Activated CD8-positive, alpha-beta memory T cell treated with anti-CD3 and anti-CD28 coated beads, Interleukin-2, amount 50 U/mL, for 48 hours (primary cell): ENCODE measurements around the gene MTMR3.
"Not testable (repeated sequence)": the region's sequence is repeated elsewhere in the genome, so short reads cannot be mapped to it uniquely, and the experiment has no call there.

Source experiments
- DNase-seq: peaks from one replicate; pipeline ENCODE4 v3.0.0-alpha.2; 2020

Gene MTMR3

GRCh38 chr22:29972121-29972520, 89.1 kb downstream of the MTMR3 start:
- DNase-seq: no peak

- no peak for DNase-seq
These were observed 90.3 kb downstream of the MTMR3 start for GRCh38 chr22:29973269-29973668.

- not testable (repeated sequence) for DNase-seq
These were observed 90.7 kb downstream of the MTMR3 start for GRCh38 chr22:29973680-29974079.

GRCh38 chr22:29975494-29975893, 92.5 kb downstream of the MTMR3 start:
- DNase-seq: no peak

- DNase-seq: no peak
These were observed 94.1 kb downstream of the MTMR3 start for GRCh38 chr22:29977107-29977506.

- DNase-seq: no peak
These were observed 96.9 kb downstream of the MTMR3 start for GRCh38 chr22:29979777-29980321.

- no peak for DNase-seq
These were observed 100.4 kb downstream of the MTMR3 start for GRCh38 chr22:29983296-29983917.

GRCh38 chr22:29985912-29986311, 102.9 kb downstream of the MTMR3 start:
- no peak for DNase-seq

- DNase-seq: no peak
These were observed 104.2 kb downstream of the MTMR3 start for GRCh38 chr22:29987137-29987536.

- no peak for DNase-seq
These were observed 105.7 kb downstream of the MTMR3 start for GRCh38 chr22:29988719-29989118.

GRCh38 chr22:29989446-29989845, 106.5 kb downstream of the MTMR3 start:
- no peak for DNase-seq

GRCh38 chr22:29992341-29993275, 109.6 kb downstream of the MTMR3 start:
- no peak for DNase-seq

GRCh38 chr22:29994027-29994715, 111.2 kb downstream of the MTMR3 start:
- DNase-seq: no peak

- DNase-seq: no peak
These were observed 112.0 kb downstream of the MTMR3 start for GRCh38 chr22:29994943-29995342.

GRCh38 chr22:29997107-29997506, 114.1 kb downstream of the MTMR3 start:
- no peak for DNase-seq

GRCh38 chr22:29997516-29997915, 114.5 kb downstream of the MTMR3 start:
- no peak for DNase-seq

GRCh38 chr22:29998627-29999384, 115.8 kb downstream of the MTMR3 start:
- DNase-seq: no peak

- DNase-seq: no peak
These were observed 117.6 kb downstream of the MTMR3 start for GRCh38 chr22:30000566-30000965.

- no peak for DNase-seq
These were observed 118.5 kb downstream of the MTMR3 start for GRCh38 chr22:30001459-30001858.

GRCh38 chr22:30002861-30003486, 120.0 kb downstream of the MTMR3 start:
- no peak for DNase-seq

GRCh38 chr22:30004101-30004500, 121.1 kb downstream of the MTMR3 start:
- DNase-seq: no peak

- no peak for DNase-seq
These were observed 121.7 kb downstream of the MTMR3 start for GRCh38 chr22:30004694-30005093.
